Hippocampal formation (tissue), 2 donors: ENCODE data around the gene WFDC11.
"Not testable (repeated sequence)": the region's sequence is repeated elsewhere in the genome, so short reads cannot be mapped to it uniquely, and the experiment has no call there.

Experiments used
- DNase-seq, 2 donors: peaks; one replicate each; lab custom pipeline; 2025; lab: John Stamatoyannopoulos, UW

WFDC11 gene

DNA sequence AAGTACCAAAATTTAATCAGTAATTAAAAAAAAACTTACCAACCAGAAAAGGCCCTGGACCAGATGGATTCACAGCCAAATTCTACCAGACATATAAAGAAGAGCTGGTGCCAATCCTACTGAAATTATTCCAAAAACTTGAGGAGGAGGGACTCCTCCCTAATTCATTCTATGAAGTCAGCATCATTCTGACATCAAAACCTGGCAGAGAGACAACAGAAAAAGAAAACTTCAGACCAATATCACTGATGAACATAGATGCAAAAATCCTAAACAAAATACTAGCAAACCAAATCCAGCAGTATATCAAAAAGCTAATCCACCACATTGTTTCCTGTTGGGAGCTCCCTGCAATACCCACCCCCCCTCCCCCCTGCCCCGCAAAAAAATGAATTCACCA, at the start of gene WFDC11:
WFDC11 (minus strand) TSS at position 101 of the 400 bp plus-strand sequence. CDS start 19,639 bp downstream, outside the sequence.
- DNase-seq = no peak

DNA sequence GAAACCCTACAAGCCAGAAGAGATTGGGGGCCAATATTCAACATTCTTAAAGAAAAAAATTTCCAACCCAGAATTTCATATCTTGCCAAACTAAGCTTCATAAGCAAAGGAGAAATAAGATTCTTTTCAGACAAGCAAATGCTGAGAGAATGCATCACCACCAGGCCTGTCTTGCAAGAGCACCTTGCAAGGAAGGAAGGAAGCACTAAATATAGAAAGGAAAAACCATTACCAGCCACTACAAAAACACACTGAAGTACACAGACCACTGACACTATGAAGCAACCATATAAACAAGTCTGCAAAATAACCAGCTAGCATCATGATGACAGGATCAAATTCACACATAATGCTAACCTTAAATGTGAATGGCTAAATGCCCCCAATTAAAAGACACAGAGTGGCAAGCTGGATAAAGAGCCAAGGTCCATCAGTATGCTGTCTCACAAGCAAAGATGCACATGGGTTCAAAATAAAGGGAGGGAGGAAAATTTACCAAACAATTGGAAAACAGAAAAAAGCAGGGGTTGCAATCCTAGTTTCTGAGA, 46.2 kb upstream of the WFDC11 start:
- not testable (repeated sequence) for DNase-seq

GRCh38 chr20:45704969-45705637, 35.1 kb upstream of the WFDC11 start, which contains the start of gene WFDC10B:
Gene WFDC10B (minus strand): TSS chr20:45705019. CDS start chr20:45685992, 19,027 bp downstream.
- DNase-seq = no peak

DNA sequence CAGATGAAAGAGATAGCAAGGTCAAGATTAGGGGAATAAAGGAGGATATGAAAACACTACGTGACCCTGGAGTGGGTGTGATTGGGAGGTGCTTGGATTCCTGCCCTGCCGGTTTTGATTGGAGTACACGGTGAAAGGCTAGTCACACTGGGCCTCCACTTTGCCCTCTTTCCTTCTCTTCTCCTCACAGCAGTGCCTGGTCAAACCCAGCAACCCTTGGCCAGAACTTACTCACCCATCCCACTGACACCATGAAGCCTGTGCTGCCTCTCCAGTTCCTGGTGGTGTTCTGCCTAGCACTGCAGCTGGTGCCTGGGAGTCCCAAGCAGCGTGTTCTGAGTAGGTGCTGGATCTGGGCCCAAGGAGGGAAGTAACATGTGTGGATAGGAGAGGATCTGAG, 31.8 kb upstream of the WFDC11 start, which contains the start of gene WFDC13:
WFDC13 (plus strand) TSS at position 166 of the 400 bp plus-strand sequence; CDS start at position 252, 86 bp downstream.
- DNase-seq = no peak

- DNase-seq = no peak
These were observed 31.1 kb upstream of the WFDC11 start for GRCh38 chr20:45701104-45701503.

DNA sequence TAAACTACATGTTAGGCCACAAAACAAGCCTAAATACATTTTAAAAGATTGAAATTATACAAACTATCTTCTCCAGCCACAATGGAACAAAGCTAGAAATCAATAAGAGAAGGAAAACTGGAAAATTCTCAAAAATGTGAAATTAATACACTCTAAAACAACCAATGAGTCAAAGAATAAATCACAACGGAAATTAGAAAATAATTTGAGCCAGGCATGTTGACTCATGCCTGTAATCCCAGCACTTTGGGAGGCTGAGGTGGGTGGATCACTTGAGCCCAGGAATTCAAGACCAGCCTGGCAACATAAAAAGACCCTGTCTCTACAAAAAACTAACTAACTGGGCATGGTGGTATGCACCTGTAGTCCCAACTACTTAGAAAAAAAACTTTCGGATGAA, 25.5 kb upstream of the WFDC11 start:
- DNase-seq = no peak

DNA sequence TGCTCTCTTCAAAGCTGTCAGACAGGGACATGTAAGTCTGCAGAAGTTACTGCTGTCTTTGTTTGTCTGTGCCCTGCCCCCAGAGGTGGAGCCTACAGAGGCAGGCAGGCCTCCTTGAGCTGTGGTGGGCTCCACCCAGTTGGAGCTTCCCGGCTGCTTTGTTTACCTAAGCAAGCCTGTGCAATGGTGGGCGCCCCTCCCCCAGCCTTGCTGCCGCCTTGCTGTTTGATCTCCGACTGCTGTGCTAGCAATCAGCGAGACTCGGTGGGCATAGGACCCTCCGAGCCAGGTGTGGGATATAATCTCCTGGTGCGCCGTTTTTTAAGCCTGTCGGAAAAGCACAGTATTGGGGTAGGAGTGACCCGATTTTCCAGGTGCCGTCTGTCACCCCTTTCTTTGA, 23.3 kb upstream of the WFDC11 start:
- not testable (repeated sequence) for DNase-seq

DNA sequence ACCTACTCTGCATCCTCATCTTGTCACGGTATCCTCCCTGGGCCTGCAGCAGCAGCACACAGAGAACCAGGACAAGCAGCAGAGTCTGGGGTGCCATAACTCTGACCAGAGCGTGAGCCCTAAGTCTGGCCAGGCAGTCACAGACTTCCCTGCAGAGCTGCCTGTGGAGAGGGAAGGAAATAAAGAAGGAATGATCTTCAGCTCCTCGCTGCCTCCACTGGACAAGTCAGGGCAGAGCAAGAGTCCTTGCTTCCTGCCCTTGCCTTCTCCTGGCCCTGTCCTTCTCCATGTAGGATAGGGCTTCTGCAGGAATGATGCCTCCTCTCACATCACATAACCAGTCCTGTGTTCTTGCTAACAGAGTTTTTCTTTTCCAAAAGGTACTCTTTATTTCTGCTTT, 15.9 kb upstream of the WFDC11 start:
- no peak for DNase-seq

DNA sequence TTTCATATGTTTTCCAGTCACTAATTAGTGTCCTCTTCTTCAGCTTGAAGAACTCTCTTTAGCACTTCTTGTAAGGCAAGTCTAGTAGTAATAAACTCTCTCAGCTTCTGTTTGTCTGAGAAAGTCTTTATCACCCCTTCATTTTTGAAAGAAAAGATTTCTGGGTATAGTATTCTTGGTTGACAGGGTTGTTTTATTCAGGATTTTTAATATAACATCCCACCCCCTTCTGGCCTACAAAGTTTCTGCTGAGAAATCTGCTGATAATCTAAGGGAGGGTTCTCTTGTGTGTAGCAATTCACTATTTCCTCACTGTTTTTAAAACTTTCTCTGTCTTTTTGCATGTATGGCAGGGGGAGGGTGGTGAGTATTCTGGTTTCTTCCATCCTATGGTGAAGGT, 9.6 kb upstream of the WFDC11 start:
- no peak for DNase-seq

DNA sequence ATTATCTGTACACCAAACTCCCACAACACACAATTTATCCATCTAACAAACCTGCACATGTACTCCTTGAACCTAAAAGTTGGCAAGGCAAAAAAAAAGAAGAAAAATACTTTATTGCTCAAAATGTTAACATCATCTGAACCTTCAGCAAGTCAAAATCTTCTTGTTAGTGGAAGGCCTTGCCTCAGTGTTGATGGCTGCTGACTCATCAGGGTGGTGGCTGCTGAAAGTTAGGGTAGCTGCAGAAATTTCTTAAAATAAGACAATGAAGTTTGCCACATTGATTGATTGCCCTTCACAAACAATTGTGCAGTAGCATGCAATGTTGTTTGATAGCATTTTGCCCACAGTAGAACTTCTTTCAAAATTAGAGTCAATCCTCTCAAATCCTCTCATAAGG, 2.7 kb upstream of the WFDC11 start:
- no peak for DNase-seq

GRCh38 chr20:45657038-45657437, 13.0 kb downstream of the WFDC11 start:
- not testable (repeated sequence) for DNase-seq

DNA sequence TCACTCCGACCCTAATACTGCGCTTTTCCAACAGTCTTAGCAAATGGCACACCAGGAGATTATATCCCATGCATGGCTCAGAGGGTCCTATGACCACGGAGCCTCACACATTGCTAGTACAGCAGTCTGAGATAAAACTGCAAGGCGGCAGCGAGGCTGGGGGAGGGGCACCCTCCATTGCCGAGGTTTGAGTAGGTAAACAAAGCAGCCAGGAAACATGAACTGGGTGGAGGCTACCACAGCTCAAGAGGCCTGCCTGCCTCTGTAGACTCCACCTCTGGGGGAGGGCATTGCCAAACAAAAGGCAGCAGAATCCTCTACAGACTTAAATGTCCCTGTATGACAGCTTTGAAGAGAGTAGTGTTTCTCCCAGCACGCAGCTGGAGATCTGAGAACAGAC, 18.3 kb downstream of the WFDC11 start:
- not testable (repeated sequence) for DNase-seq

DNA sequence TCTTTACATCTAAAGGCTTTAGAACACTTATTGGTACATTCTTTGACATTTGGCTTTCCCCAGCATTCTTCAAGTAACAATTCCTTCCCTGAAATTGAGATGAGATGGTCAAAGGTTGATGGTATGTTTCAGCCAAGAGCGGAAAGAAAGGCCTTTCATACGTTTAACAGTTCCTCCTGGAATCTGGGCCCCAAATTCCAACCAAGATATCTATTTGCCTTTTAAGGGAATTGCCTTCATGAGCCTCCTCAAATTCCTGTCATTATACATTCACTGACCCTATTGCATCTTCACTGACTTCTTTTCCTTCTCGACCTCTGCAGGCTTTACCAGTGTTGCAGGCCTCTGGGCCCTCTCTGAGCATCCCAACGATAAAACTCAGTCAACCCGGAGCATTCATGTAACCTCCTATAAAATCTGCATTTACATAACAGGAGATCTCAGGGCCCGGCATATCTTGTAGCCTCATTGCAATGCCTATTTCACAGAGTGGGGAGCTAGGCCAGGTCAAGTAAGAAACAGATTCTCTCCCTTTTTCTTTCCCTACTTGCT, 20.7 kb downstream of the WFDC11 start:
- no peak for DNase-seq

DNA sequence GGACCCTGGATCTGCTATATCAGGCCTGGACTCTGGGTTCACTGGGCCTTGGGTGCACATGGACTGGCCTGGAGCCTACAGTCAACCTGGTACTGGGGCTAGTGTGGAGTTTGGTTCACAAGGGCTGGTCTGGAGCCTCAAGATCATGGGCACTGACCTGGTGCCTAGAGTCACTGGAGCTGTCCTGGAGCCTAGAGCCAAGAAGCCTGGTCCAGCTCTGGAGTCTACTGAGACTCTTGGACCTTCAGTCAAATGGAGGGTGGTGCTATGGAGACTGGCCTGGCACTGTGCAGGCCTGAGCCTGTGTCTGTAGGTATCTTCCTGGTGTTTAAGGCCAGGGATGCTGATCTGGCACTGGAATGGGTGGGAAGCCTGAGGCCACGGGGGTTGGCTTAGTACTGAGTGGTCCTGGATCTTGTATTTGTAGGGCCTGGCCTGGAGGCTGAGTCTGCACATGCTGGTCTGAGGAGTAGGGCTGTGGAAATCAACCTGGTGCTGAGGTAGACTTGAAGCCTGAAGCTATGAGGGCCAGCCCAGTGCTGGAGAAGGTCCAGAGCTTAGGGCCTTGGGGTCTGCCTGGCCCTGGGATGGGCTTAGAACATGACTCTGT, 22.5 kb downstream of the WFDC11 start:
- DNase-seq = no peak

DNA sequence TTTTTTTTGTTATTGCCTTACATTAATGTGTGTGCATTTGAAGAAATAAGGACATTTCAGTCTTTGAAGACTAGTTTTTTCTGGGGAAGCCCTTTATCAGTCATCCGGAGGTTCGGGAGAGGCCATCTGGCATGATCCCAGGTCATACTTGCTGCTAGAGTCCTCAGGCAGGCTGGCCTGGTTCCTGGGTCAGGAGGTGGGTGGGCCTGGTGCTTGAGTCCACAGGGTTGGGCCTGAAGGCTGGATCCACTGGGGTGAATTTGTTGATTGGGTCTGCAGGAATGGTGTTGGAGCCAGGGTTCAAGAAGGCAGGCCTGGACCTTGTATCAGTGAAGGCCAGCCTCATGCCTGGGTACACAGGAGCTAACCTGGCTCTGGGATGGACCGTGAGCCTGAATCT, 23.2 kb downstream of the WFDC11 start:
- DNase-seq = no peak

DNA sequence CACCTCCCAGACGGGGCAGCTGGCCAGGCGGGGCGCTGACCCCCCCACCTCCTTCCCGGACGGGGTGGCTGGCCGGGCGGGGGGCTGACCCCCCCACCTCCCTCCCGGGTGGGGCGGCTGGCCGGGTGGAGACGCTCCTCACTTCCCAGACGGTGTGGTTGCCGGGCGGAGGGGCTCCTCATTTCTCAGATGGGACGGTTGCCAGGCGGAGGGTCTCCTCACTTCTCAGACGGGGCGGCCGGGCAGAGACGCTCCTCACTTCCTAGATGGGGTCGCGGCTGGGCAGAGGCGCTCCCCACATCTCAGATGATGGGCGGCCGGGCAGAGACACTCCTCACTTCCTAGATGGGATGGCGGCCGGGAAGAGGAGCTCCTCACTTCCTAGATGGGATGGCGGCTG, 24.2 kb downstream of the WFDC11 start:
- DNase-seq = not testable (repeated sequence)

- not testable (repeated sequence) for DNase-seq
These were observed 29.0 kb downstream of the WFDC11 start for GRCh38 chr20:45641076-45641475.

GRCh38 chr20:45639687-45640086, 30.4 kb downstream of the WFDC11 start:
- DNase-seq = no peak

- DNase-seq = no peak
These were observed 33.5 kb downstream of the WFDC11 start for GRCh38 chr20:45636513-45636912.

- DNase-seq = no peak
These were observed 38.9 kb downstream of the WFDC11 start, which contains the start of gene WFDC9 for GRCh38 chr20:45631184-45631583. Gene WFDC9 (minus strand): TSS chr20:45631284. CDS start chr20:45610181, 21,103 bp downstream.

DNA sequence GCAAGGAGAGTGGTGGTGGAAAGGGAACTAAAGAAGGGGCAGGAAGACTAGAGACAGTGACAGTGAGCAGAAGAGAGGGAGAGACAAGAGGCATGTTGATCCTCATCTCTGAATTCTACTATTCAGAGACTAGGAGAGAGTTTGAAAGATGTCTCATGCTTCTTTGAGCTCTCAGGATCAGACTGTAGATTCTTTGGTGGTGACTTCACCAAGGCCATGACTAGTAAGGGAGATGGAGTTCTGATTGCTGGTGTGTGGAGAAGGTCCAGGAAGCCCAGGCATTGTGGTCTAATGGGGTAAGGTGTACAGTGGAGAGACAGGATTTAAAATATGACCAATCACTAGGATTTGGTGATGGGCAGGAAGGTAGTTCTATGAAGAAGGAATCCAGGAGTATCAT, 39.7 kb downstream of the WFDC11 start:
- no peak for DNase-seq

- DNase-seq = no peak
These were observed 40.4 kb downstream of the WFDC11 start, which contains the start of gene WFDC10A for GRCh38 chr20:45629496-45630100. Gene WFDC10A (plus strand): TSS chr20:45629739. CDS start chr20:45629814, 75 bp downstream.
